GM19395 (cell line): Measurements from ENCODE around the gene NT5C3A.
"Not testable (repeated sequence)": the region's sequence is repeated elsewhere in the genome, so short reads cannot be mapped to it uniquely, and the experiment has no call there.

Source experiments
- ATAC-seq: cut with Tn5 transposase; IDR thresholded peaks from one replicate; pipeline ENCODE4 v1.9.1; 2021; ENCODE audit warnings: mild to moderate bottlenecking, moderate library complexity; ENCODE audit not compliant: unreplicated experiment

The NT5C3A gene

DNA sequence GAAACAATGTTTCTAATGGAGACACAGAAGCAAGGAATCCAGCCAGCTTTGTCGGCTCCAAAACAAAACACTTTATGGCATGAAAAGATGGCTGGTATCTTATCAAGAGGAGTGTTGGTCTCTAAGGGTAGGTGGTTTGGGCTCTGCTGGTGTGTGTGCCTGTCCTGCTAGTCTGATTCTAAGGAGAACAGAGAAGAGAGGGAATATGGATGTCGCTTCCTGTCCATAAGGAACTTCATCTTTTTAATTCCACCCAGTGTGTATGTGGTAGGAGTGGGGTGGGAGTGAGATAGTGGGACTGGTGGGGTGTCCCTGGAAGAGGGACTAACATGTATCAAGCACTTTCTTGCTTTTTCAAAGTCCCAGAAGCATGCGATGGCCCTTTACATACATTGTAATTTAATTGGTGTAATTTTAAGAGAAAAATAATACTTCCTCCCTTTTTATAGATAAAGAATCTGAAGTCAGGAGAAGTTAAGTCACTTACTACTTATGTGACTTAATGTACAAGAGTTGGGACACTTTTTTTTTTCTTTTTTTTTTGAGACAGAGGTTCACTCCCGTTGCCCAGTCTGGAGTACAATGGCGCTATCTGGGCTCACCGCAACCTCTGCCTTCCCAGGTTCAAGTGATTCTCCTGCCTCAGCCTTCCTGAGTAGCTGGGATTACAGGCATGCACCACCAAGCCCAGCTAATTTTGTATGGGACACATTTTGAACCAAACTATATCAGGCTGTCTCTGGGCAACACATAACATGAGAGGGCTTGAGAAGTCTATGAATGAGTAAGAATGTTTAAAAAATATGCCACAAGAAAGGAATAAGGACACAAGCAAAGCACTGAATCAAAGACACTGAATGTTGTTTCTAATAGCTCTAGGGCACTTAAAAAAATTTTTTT lies 18.8 kb downstream of the NT5C3A start:
- no peak for ATAC-seq

DNA sequence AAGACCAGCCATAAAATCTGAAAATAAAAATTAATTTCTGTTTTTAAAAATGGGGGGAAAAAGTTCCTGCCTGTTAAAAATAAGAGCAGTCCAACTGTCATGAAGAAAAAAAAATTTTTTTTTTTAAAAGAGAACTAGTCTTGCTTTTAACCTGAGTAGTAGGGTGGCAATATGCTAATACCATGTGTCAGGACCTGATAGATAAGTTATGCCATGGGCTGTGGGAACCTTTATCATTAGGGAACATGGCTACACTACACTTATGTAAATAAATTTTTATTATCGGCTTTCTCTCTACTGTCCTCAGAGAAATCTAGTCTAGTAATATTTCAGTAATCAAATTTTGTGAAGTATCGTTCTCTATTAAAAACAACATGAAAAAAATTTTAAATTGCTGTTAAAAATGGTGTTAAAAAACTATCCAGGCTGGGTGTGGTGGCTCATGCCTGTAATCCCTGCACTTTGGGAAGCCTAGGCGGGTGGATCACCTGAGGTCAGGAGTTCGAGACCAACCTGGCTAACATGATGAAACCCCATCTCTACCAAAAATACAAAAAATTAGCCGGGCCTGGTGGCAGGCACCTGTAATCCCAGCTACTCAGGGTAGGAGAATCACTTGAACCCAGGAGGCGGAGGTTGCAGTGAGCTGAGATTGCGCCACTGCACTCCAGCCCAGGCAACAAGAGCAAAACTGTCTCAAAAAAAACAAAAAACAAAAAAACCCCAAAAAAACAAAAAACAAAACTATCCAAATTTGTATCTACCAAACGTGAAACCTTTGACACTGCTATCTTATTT lies 20.7 kb downstream of the NT5C3A start:
- no peak for ATAC-seq

DNA sequence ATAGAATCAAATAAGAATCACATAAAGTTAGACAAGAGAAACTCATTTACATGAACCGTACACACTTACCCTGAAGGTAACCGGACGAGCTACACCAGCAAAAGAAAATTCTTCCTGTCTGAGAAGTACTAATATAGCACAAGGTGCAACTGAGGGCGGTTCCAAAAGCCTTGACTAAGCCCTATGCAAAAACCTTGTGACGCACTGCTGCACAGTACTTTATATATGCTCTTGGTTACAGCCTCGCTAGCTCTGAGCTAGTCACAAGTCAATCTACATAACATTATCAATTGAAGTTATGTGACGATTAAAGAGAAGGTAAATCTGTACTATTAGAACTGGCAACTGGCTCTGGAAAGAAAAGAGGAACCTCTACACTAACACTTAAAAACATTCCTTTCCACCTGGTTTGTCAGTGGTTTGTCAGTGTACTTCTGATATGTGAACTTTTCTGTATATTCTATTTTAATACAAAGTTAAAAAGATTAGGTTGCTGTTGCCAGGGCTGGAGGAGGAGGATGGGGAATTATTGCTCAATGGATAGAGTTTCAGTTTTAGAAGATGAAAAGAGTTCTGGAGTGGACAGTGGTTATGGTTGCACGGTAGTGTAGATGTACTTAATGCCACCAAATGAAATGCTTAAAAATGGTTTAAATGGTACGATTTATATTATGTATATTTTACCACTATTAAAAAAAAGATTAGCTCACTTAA lies 21.6 kb downstream of the NT5C3A start:
- peak; percentile 91 for ATAC-seq

DNA sequence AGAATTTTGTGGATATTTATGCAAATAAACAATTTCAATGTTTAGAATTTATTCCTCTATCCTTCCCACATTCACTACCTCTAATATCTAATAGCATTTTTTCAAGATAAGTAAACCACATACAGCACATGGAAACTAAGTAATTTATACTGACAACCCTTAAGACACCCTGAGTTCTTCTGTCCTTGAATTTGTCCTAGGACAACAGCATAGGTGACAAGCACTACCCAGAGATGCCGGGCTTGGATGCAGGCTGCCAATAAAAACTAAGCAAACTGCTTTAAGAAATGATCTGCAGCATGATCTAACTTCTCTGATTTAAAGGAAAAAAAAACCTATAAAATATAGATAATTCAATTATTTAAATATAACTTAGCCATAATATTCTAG lies 22.7 kb downstream of the NT5C3A start:
- no peak for ATAC-seq

DNA sequence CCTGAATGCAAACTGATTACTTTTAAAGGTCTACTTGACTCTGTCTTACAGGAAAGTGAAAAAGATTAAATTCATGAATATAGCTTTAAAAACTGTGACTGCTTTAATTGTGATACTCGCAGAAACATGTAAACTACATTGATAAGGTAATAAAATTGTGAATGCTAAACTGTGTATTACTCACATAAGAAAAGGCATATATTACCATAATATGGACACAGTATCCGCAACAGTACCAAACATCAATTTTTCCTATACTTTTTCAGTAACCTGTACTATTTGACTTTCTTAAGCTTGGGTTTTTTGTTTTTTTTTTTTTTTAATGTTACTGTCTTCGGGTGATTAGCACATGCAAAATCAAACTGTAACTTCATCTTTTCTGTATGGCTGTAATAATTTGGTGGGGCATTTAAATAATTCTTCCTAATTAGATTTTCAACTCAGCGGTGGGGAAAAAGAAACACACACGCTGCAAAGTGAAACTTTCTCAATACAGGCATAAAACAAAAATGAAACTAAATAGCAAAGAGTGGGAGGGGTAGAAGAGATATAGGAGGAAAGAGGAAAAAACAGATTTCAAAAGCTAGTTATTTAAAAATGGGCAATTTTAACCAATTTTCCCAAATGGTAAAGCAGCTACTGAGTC lies 23.2 kb downstream of the NT5C3A start:
- peak; percentile 44 for ATAC-seq

DNA sequence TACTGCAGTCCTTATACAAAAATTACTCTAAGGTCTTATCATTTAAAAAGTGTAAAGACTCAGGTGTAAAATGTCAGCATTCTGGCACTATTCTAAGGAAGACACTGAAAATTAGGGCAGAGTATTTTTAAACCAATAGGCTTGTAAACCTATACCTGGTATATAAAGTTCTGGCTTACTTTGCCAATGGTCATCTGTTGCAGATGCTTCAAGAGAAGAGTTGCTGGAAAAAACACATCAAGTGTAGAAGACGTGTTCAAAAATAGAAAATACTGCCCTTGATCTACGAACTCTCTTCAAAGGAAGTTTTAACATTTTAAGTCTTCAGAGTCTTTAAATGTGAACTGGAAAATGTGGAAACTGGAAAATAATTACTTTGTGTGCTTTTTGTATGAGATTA lies 23.9 kb downstream of the NT5C3A start:
- ATAC-seq: no peak

DNA sequence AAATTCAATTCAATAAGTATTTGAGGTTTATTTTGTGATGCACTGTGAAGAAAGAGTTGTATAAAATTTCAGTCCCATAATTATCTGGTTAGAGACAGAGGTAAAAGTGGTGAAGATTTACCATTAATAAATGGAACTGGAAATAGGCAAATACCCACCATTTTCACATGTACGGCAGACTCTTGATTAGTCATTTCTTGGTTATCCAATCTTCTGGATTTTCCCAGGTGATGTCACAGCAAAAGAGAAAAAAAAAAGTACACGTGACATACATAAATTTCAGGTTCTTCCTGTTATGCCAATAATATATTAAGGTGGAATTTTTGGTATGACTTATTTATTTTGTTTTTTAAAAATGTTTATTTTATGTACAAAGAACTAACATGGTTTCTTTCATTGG lies 26.8 kb downstream of the NT5C3A start:
- no peak for ATAC-seq

DNA sequence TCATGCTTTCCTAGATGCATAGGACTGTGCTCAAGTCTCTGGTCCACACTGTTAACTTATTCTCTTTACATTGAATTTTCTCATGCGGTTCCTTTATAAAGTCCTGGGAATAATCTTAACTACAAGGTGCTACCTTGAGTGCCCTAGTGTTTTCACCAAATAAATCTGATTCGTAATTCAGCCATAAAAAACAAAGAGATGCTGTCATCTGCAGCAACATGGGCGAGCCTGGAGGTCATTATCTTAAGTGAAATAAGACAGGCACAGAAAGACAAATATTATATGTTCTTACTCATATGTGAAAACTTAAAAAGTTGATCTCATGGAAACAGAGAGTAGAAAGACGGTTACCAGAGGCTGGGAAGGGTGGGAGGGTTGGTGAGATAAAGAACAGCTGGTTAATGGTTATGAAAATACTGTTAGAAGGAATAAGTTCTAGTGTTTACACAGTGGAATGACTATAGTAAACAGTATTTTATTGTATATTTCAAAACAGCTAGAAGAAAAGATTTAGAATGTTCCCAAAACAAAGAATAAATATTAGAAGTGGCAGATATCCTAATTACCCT lies 38.3 kb downstream of the NT5C3A start:
- ATAC-seq: no peak

DNA sequence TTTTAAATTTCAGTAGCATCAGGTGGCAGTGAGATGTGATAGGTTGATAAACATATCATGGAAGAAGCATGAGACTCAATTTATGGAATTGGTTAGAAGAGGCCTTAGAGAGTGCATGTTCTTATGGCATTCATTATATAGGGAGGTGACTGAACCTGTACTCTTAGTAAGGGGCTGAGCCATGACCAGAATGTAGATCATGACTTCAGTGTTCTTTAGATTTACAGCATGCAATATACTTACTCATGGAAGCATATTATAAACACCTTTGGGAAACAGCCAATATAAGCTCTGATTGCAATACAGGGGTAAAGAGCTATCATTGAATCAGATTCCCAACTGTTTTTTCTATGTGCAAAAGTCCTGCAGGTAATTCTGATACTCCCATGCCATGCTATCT lies 50.2 kb downstream of the NT5C3A start:
- ATAC-seq: no peak

DNA sequence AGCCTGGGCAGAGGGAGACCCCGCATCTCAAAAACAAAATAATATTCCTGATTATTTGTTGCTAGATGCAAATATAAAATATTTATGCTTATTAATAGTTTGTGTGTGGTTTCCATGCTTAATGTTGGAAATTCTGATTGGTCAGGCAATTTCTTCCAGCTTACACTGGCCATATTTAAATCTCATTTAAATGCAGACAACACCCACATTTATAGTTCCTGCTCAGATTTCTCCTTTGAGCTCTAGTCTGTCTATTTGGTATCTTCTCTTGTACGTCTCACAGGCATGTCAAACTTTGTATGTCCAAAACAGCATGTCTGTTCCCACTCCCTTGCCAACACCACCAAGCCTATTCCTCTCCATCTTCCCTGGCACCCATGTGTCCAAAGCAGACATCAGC lies 52.8 kb downstream of the NT5C3A start:
- ATAC-seq: no peak

DNA sequence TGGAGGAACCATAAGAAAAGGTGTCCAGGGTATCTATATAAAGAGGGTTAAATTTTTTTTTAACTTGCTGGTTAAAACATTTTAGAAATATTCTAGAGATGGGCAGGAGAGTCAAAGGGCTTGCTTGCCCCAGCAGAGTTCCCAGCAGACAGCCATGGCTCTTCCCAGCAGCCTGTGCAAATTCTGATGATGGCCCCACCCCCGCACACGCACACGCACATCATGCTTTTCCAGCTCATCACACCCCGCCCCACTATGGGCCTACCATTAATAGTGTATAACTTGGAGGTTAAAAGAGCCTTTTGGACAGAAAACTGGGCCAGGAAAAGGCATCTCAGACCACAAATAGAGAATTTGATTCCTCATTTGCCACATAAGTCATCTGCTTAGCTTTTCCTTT lies 56.9 kb downstream of the NT5C3A start:
- ATAC-seq: not testable (repeated sequence)

DNA sequence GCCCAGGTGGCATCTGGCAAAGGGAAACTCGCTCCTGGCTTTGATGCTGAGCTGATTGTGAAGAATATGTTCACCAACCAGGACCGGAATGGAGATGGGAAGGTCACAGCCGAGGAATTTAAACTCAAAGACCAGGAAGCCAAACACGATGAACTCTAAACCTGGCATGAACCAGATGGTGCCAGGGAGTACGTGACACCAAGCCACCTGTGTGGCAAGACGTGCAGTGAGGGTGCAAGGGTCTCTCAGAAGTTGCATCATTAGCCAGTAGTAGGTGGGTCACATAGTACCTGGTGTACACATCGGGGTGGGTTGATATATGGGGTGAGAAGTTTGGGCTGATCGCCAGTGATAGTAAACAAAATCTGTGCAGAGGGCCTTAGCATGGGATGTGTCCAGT lies 57.4 kb downstream of the NT5C3A start:
- ATAC-seq: not testable (repeated sequence)

DNA sequence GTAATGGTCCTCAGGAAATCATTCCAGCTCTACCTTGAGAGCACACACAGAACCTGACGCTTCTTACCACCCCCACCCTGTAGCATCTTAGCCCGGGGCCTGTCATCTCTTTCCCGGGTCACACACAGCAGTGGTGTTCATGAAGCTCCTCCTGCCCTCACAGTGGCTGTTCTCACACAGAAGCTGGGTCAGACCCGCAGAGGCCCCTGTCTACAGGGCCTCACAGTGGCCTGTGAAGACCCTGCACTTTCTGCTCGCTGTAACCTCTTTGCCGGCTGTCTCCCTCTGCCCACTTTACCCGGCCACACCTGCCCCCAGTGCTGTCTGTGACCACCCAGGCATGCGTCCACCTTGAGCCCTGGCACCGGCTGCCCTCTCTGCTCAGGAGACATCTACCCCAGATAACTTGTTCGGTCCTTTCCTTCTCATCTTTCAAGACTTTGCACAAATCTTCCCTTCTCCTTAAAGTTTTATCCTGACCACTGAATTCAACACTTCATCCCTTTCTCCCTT lies 58.4 kb downstream of the NT5C3A start:
- ATAC-seq: not testable (repeated sequence)

DNA sequence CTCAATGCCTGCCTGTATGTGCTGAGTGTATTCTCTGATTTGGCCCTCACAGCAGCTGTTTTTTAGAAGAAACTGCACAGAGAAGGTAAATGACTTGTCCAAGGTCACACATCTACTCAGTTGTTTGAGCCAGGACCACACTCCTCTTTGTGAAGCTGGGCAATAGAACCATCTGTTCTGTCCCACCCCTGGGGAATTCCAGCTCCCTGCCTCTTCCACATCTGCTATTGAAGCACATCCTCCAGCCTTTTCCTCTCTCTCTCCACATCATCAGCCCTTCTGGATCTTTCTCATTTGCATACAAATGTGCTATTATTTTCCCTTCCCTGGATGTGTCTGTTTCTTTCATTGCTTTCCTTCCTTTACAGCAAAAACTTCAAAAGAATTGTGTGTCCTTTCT lies 59.5 kb downstream of the NT5C3A start:
- ATAC-seq: not testable (repeated sequence)

DNA sequence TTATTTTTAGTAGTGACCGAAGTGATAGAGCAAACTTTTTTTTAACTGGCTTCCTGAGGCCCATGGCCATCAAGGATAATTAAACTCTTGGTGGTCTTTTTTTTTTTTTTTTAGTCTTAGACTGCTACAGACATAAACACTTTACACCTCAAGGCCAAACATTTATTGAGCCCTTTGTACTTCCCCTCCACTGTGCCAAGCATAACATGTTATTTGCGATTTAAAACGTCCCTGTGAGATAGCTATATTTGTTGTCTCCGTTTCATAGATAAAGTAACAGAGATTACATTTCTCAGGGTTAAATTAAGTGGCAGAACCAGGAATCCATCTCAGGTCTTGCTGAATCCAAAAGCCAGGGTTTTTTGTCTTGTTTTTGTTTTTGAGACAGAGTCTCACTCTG lies 63.2 kb downstream of the NT5C3A start:
- not testable (repeated sequence) for ATAC-seq

DNA sequence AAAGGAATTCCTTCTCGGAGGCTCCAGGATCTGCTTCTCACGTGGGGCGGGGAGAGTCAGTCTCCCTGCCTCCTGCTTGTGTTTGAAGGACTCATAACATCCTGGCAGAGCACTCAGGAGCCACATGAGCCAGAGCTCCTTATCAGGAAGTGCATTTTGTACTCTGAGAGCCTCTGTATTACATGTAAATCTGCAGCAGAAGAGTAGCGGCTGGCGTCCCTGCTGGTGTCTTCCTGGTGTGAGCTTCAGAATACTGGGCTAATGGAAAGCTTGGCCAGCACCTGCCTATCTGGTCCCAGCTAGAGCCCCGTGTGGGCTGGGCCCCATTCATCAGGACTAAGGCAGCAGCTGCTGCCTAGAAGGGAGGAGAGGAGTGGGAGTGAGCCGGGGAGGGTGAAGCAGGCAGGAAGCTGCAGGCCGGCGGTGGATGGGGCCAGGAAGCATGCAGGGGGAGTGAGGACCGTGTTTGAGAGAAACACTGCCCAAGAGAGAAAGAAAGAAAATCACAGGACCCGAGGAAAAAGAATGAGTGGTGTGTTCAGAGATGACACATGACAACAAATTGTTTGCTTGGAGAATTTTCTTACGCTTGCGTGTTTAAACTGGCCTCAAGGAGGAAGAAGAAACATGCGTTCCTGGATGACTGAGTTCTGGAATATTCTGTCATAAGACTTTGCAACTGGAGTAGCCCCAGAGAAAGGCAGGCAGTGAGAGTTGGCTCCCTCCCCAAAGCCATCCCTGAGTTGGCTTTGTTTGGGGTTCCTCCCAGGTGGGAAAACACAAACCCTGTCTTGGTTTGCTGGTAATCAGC lies 64.0 kb downstream of the NT5C3A start:
- not testable (repeated sequence) for ATAC-seq

DNA sequence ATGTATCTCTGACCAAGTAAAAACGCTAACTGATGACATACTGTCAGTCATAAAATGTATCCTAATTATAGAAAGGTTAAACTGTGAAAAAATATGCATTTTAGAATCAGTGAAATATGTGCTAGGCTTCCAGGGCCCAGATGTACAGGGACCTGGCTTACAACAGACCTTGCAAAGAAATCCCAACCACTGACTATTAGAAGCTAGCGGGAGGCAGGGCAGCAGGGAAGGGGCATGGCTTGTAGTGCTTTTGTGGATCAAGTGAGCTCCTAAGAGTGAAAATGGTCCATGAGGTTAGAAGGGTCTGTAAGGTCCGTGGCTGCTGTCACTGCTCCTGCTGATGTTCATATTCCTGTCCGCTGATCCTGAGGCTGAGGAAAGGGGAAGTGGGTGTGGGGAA lies 64.6 kb downstream of the NT5C3A start:
- not testable (repeated sequence) for ATAC-seq

DNA sequence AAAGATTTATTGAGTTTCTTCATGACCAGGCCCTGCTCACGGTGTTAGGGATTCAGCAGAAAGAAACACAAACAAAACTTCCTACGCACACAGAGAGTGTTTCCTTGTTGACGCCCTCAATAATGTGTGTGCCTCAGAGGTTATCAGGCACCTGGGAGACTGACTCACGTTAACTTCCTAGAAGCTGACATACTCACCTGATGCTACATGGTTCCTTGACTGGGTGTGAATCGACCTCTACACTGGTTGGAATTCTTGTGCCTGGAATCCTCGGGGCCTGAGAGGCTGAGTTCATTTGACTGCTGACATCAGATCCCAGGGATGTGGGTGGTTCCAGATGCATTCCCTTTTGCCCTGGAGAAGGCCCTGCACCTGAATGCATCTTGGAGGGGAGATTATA lies 69.8 kb downstream of the NT5C3A start:
- not testable (repeated sequence) for ATAC-seq

DNA sequence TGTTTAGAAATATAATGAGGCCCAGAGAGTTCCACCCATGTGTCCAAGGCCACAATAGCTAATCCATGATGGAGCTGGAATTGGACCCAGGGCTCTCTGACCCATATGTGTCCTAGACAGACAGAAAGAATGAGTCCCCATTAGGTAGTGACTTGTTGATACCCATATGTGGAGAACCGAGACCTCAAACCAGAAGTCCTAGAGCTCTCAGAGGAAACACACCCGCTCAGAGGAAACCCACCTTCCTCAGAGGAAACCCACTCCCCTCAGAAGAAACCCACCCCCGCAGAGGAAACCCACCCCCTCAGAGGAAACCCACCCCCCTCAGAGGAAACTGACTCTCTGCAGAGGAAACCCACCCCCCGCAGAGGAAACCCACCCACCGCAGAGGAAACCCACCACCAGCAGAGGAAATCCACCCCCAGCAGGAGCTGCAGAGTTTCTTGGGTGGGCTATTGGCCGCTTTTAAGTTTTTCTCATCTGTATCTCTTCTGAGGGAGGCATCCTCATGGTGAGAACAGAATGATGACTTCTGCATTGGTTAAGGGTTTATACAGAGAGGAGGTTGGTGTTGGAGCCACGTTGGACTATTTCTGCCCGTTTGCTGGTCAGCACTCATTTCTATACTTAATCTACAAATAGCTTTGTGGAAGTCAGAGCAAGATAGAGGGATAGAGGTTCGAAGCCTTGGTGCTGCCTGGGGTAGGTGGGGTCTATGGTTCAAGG lies 70.4 kb downstream of the NT5C3A start:
- ATAC-seq: not testable (repeated sequence)
